ENCODE data around the gene AOAH.

Gene AOAH

DNA sequence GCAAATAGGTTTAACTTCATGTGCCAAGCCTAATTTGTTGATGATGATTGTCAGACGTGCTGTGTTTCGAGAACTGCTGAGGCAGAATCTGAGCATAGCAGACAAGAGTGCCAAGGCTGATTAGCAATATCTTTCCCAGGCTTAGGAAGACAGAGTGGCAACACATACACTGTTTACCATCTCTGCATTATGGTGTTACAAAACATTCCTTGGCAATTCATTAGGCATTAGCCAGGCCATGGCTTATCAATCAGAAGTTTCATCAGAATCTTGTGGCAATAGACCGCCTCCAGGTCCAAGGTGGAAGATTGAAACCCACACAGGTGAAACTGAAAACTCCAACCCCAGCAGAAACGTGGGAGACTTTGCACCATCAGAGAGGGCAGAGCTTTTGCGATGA is 148.5 kb downstream of the AOAH start:
- no peak overlapping the region for H3K27ac ChIP-seq (replicated peaks)
- no peak for DNase-seq (ENCODE audit: low read depth in 1 of 2, low spot score in 1 of 2)
- H3K27me3 ChIP-seq (ENCODE audit: insufficient read depth, poor library complexity, severe bottlenecking): no peaks in the 10 kb centered on the region
- no peak for TF ChIP-seq GABPA (IDR thresholded peaks at IDR 0.05; ENCODE audit: low read depth)
- no peak for TF ChIP-seq POLR2AphosphoS5 (IDR thresholded peaks at IDR 0.05; ENCODE audit: low read depth)
- no peak for TF ChIP-seq SPI1 (IDR thresholded peaks at IDR 0.05; ENCODE audit: borderline replicate concordance, low read depth)
- TF ChIP-seq, protein P1, sequence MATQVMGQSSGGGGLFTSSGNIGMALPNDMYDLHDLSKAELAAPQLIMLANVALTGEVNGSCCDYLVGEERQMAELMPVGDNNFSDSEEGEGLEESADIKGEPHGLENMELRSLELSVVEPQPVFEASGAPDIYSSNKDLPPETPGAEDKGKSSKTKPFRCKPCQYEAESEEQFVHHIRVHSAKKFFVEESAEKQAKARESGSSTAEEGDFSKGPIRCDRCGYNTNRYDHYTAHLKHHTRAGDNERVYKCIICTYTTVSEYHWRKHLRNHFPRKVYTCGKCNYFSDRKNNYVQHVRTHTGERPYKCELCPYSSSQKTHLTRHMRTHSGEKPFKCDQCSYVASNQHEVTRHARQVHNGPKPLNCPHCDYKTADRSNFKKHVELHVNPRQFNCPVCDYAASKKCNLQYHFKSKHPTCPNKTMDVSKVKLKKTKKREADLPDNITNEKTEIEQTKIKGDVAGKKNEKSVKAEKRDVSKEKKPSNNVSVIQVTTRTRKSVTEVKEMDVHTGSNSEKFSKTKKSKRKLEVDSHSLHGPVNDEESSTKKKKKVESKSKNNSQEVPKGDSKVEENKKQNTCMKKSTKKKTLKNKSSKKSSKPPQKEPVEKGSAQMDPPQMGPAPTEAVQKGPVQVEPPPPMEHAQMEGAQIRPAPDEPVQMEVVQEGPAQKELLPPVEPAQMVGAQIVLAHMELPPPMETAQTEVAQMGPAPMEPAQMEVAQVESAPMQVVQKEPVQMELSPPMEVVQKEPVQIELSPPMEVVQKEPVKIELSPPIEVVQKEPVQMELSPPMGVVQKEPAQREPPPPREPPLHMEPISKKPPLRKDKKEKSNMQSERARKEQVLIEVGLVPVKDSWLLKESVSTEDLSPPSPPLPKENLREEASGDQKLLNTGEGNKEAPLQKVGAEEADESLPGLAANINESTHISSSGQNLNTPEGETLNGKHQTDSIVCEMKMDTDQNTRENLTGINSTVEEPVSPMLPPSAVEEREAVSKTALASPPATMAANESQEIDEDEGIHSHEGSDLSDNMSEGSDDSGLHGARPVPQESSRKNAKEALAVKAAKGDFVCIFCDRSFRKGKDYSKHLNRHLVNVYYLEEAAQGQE (IDR thresholded peaks at IDR 0.05; ENCODE audit: insufficient replicate concordance, low read depth): no peak
- TF ChIP-seq CTCF (IDR thresholded peaks at IDR 0.05; ENCODE audit: insufficient read depth, low read length): no peak
- H3K4me3 ChIP-seq (replicated peaks; ENCODE audit: insufficient read depth, low read length): no peak overlapping the region

- no peak for DNase-seq (ENCODE audit: low read depth in 1 of 2, low spot score in 1 of 2)
- no peak overlapping the region for H3K27ac ChIP-seq (replicated peaks)
- no peak overlapping the region for H3K4me3 ChIP-seq (replicated peaks; ENCODE audit: insufficient read depth, low read length)
- TF ChIP-seq, protein P1 (IDR thresholded peaks at IDR 0.05; ENCODE audit: insufficient replicate concordance, low read depth): no peak
- H3K27me3 ChIP-seq (ENCODE audit: insufficient read depth, poor library complexity, severe bottlenecking): no peaks in the 10 kb centered on the region
Observed at GRCh38 chr7:36573066-36573465, 151.2 kb downstream of the AOAH start.

DNA sequence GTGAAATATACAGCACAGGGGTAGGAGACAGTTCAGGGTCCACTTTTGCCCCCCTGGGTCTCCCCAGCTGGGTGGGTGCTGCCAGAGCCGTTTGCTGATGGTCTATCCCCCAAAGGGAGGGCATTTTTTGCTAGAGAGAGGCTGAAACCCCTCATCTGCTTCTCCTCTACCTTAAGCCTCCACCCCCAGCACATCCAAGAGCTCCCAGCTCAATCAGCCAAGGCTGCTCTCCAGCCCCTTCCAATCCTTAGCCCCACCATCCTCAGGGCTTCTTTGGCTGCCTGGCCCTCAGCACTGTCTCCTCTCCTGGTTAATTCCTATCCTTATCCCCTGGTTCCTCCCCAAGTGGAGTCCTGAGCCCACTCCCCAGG is 153.1 kb downstream of the AOAH start:
- Histone ChIP-seq H3K27me3 (ENCODE audit: insufficient read depth, poor library complexity, severe bottlenecking) (no peaks in the 10 kb centered on the region), H3K27ac (replicated peaks) (peak overlapping the region; percentile 61), H3K4me3 (replicated peaks; ENCODE audit: insufficient read depth, low read length) (no peak overlapping the region)
- no peak for DNase-seq (ENCODE audit: low read depth in 1 of 2, low spot score in 1 of 2)
- no peak for TF ChIP-seq GABPA (IDR thresholded peaks at IDR 0.05; ENCODE audit: low read depth)
- TF ChIP-seq POLR2AphosphoS5 (IDR thresholded peaks at IDR 0.05; ENCODE audit: low read depth): no peak
- TF ChIP-seq, protein P1 (IDR thresholded peaks at IDR 0.05; ENCODE audit: insufficient replicate concordance, low read depth): no peak
- no peak for TF ChIP-seq SPI1 (IDR thresholded peaks at IDR 0.05; ENCODE audit: borderline replicate concordance, low read depth)
- TF ChIP-seq CTCF (IDR thresholded peaks at IDR 0.05; ENCODE audit: insufficient read depth, low read length): no peak
